ENCODE results near the gene KCNN4.

KCNN4 gene

GRCh38 chr19:43779820-43780219, 953 bp downstream of the KCNN4 start:
- Histone ChIP-seq H4K5ac (ENCODE audit: low read length) (no peak overlapping the region), H3K79me2 (ENCODE audit: control insufficient read depth, insufficient read depth, low read length) (no peaks in the 10 kb centered on the region), H3K4ac (ENCODE audit: low read depth, low read length) (no peak overlapping the region), H3K27me3 (ENCODE audit: insufficient read depth, low read length, poor library complexity) (no peaks in the 10 kb centered on the region), H3K4me1 (ENCODE audit: control insufficient read depth, low read depth, low read length) (no peaks in the 10 kb centered on the region), H4K8ac (ENCODE audit: low read depth, low read length) (no peak overlapping the region), H3K23ac (ENCODE audit: low read length) (no peak overlapping the region), H3K56ac (ENCODE audit: low read length) (no peak overlapping the region), H2BK5ac (ENCODE audit: low read length) (no peak overlapping the region), H3K4me2 (ENCODE audit: low read length) (no peak overlapping the region), H3K36me3 (ENCODE audit: control insufficient read depth, insufficient read depth, low read length) (no peaks in the 10 kb centered on the region), H3K27ac (ENCODE audit: low read depth, low read length) (no peak overlapping the region), H3K4me3 (ENCODE audit: low read length) (no peak overlapping the region), H3K9ac (ENCODE audit: low read length) (no peak overlapping the region), H2BK15ac (replicated peaks; ENCODE audit: low read depth) (no peak overlapping the region), H2BK120ac (ENCODE audit: low read depth, low read length) (no peak overlapping the region), H3K18ac (ENCODE audit: low read length) (no peak overlapping the region), H2AK5ac (ENCODE audit: low read length) (no peak overlapping the region), H3K79me1 (ENCODE audit: low read length) (no peaks in the 10 kb centered on the region)
- no CpG with 5 or more reads among the region's 3 CpGs for WGBS (ENCODE audit: extremely low coverage, insufficient coverage, low lambda C conversion rate)
- DNase-seq: no peak

GRCh38 chr19:43779147-43779819, 1.5 kb downstream of the KCNN4 start:
- no peak overlapping the region for H4K5ac ChIP-seq (ENCODE audit: low read length)
- no peak overlapping the region for H3K56ac ChIP-seq (ENCODE audit: low read length)
- H2BK15ac ChIP-seq (replicated peaks; ENCODE audit: low read depth): no peak overlapping the region
- no peak overlapping the region for H3K9ac ChIP-seq (ENCODE audit: low read length)
- no peaks in the 10 kb centered on the region for H3K36me3 ChIP-seq (ENCODE audit: control insufficient read depth, insufficient read depth, low read length)
- no peaks in the 10 kb centered on the region for H3K79me1 ChIP-seq (ENCODE audit: low read length)
- no peak overlapping the region for H2BK120ac ChIP-seq (ENCODE audit: low read depth, low read length)
- no peak overlapping the region for H2BK5ac ChIP-seq (ENCODE audit: low read length)
- no peaks in the 10 kb centered on the region for H3K79me2 ChIP-seq (ENCODE audit: control insufficient read depth, insufficient read depth, low read length)
- no peak overlapping the region for H3K18ac ChIP-seq (ENCODE audit: low read length)
- H3K27ac ChIP-seq (ENCODE audit: low read depth, low read length): no peak overlapping the region
- no peak overlapping the region for H2AK5ac ChIP-seq (ENCODE audit: low read length)
- no peaks in the 10 kb centered on the region for H3K4me1 ChIP-seq (ENCODE audit: control insufficient read depth, low read depth, low read length)
- DNase-seq: no peak
- no peak overlapping the region for H3K23ac ChIP-seq (ENCODE audit: low read length)
- peaks cover 2% of the 10 kb centered on the region for H3K27me3 ChIP-seq (ENCODE audit: insufficient read depth, low read length, poor library complexity)
- H3K4me3 ChIP-seq (ENCODE audit: low read length): no peak overlapping the region
- no peak overlapping the region for H4K8ac ChIP-seq (ENCODE audit: low read depth, low read length)
- WGBS (ENCODE audit: extremely low coverage, insufficient coverage, low lambda C conversion rate): no CpG with 5 or more reads among the region's 16 CpGs
- H3K4me2 ChIP-seq (ENCODE audit: low read length): no peak overlapping the region
- H3K4ac ChIP-seq (ENCODE audit: low read depth, low read length): no peak overlapping the region

GRCh38 chr19:43778651-43779050, 2.1 kb downstream of the KCNN4 start:
- Histone ChIP-seq H3K23ac (ENCODE audit: low read length) (no peak overlapping the region), H3K79me1 (ENCODE audit: low read length) (no peaks in the 10 kb centered on the region), H2BK5ac (ENCODE audit: low read length) (no peak overlapping the region), H2AK5ac (ENCODE audit: low read length) (no peak overlapping the region), H4K5ac (ENCODE audit: low read length) (no peak overlapping the region), H2BK15ac (replicated peaks; ENCODE audit: low read depth) (no peak overlapping the region), H3K27me3 (ENCODE audit: insufficient read depth, low read length, poor library complexity) (peaks cover 7% of the 10 kb centered on the region), H3K79me2 (ENCODE audit: control insufficient read depth, insufficient read depth, low read length) (no peaks in the 10 kb centered on the region), H3K27ac (ENCODE audit: low read depth, low read length) (no peak overlapping the region), H3K4ac (ENCODE audit: low read depth, low read length) (no peak overlapping the region), H3K18ac (ENCODE audit: low read length) (no peak overlapping the region), H2BK120ac (ENCODE audit: low read depth, low read length) (no peak overlapping the region), H3K4me1 (ENCODE audit: control insufficient read depth, low read depth, low read length) (no peaks in the 10 kb centered on the region), H3K56ac (ENCODE audit: low read length) (no peak overlapping the region), H4K8ac (ENCODE audit: low read depth, low read length) (no peak overlapping the region), H3K9ac (ENCODE audit: low read length) (no peak overlapping the region), H3K4me2 (ENCODE audit: low read length) (no peak overlapping the region), H3K36me3 (ENCODE audit: control insufficient read depth, insufficient read depth, low read length) (no peaks in the 10 kb centered on the region), H3K4me3 (ENCODE audit: low read length) (no peak overlapping the region)
- WGBS (ENCODE audit: extremely low coverage, insufficient coverage, low lambda C conversion rate): no CpG with 5 or more reads among the region's 1 CpG
- DNase-seq: no peak

- DNase-seq: no peak
- WGBS (ENCODE audit: extremely low coverage, insufficient coverage, low lambda C conversion rate): no CpG with 5 or more reads among the region's 4 CpGs
- H3K27me3 ChIP-seq (ENCODE audit: insufficient read depth, low read length, poor library complexity): peaks cover 16% of the 10 kb centered on the region
- H3K23ac ChIP-seq (ENCODE audit: low read length): no peak overlapping the region
- no peaks in the 10 kb centered on the region for H3K36me3 ChIP-seq (ENCODE audit: control insufficient read depth, insufficient read depth, low read length)
- H2BK15ac ChIP-seq (replicated peaks; ENCODE audit: low read depth): no peak overlapping the region
- H3K79me2 ChIP-seq (ENCODE audit: control insufficient read depth, insufficient read depth, low read length): no peaks in the 10 kb centered on the region
- no peak overlapping the region for H3K18ac ChIP-seq (ENCODE audit: low read length)
- no peak overlapping the region for H2AK5ac ChIP-seq (ENCODE audit: low read length)
- no peak overlapping the region for H4K8ac ChIP-seq (ENCODE audit: low read depth, low read length)
- no peak overlapping the region for H3K27ac ChIP-seq (ENCODE audit: low read depth, low read length)
- no peak overlapping the region for H4K5ac ChIP-seq (ENCODE audit: low read length)
- no peak overlapping the region for H3K4me2 ChIP-seq (ENCODE audit: low read length)
- no peak overlapping the region for H3K56ac ChIP-seq (ENCODE audit: low read length)
- H3K9ac ChIP-seq (ENCODE audit: low read length): no peak overlapping the region
- no peak overlapping the region for H2BK120ac ChIP-seq (ENCODE audit: low read depth, low read length)
- no peaks in the 10 kb centered on the region for H3K4me1 ChIP-seq (ENCODE audit: control insufficient read depth, low read depth, low read length)
- no peaks in the 10 kb centered on the region for H3K79me1 ChIP-seq (ENCODE audit: low read length)
- H3K4ac ChIP-seq (ENCODE audit: low read depth, low read length): no peak overlapping the region
- no peak overlapping the region for H2BK5ac ChIP-seq (ENCODE audit: low read length)
- no peak overlapping the region for H3K4me3 ChIP-seq (ENCODE audit: low read length)
These were observed 3.5 kb downstream of the KCNN4 start for GRCh38 chr19:43777163-43777695.

GRCh38 chr19:43776286-43776685, 4.5 kb downstream of the KCNN4 start:
- Histone ChIP-seq H4K5ac (ENCODE audit: low read length) (no peak overlapping the region), H3K23ac (ENCODE audit: low read length) (no peak overlapping the region), H3K4me2 (ENCODE audit: low read length) (no peak overlapping the region), H4K8ac (ENCODE audit: low read depth, low read length) (no peak overlapping the region), H3K9ac (ENCODE audit: low read length) (no peak overlapping the region), H3K4ac (ENCODE audit: low read depth, low read length) (no peak overlapping the region), H2BK15ac (replicated peaks; ENCODE audit: low read depth) (no peak overlapping the region), H2BK120ac (ENCODE audit: low read depth, low read length) (no peak overlapping the region), H3K79me1 (ENCODE audit: low read length) (no peaks in the 10 kb centered on the region), H3K27me3 (ENCODE audit: insufficient read depth, low read length, poor library complexity) (peaks cover 16% of the 10 kb centered on the region), H3K36me3 (ENCODE audit: control insufficient read depth, insufficient read depth, low read length) (no peaks in the 10 kb centered on the region), H3K56ac (ENCODE audit: low read length) (no peak overlapping the region), H2AK5ac (ENCODE audit: low read length) (no peak overlapping the region), H2BK5ac (ENCODE audit: low read length) (no peak overlapping the region), H3K27ac (ENCODE audit: low read depth, low read length) (no peak overlapping the region), H3K4me1 (ENCODE audit: control insufficient read depth, low read depth, low read length) (no peaks in the 10 kb centered on the region), H3K4me3 (ENCODE audit: low read length) (no peak overlapping the region), H3K18ac (ENCODE audit: low read length) (no peak overlapping the region), H3K79me2 (ENCODE audit: control insufficient read depth, insufficient read depth, low read length) (no peaks in the 10 kb centered on the region)
- WGBS (ENCODE audit: extremely low coverage, insufficient coverage, low lambda C conversion rate): no CpG with 5 or more reads among the region's 11 CpGs
- DNase-seq: no peak

All from mesendoderm (in vitro differentiated cells).